SK-N-SH (cell line): ENCODE data around the gene LONRF2. TPM values are rescaled to one million over a fixed set of nuclear protein-coding genes. Genes with fewer than 3 reads are reported as not detected.

Experiments used
- CTCF ChIA-PET: fragments of 300-600, 350-600 bp; formaldehyde crosslinking; extraction: SDS; loops from one replicate; lab custom pipeline; 2021; lab: Yijun Ruan, JAX
- POLR2A ChIA-PET: fragments of 350-600 bp; sonication (Branson Sonifier 250); formaldehyde crosslinking; extraction: SDS; loops from one replicate; lab custom pipeline; 2020; ENCODE audit warnings: antibody characterized with exemption, inconsistent platforms; lab: Yijun Ruan, JAX
- DNase-seq: peaks from one replicate; pipeline ENCODE4 v3.0.0; 2012
- H2AFZ ChIP-seq: fragments of 200-600 bp; sonication (generic); 2 replicates; pipeline ENCODE4 v1.8.1; 2016; ENCODE audit warnings: antibody characterized with exemption, mild to moderate bottlenecking, low read depth
- H3F3A ChIP-seq: fragments of 200-600 bp; sonication (generic); replicated peaks from 2 replicates; pipeline ENCODE3; 2016; ENCODE audit warnings: antibody characterized with exemption, mild to moderate bottlenecking; ENCODE audit not compliant: insufficient read depth
- H3K27ac ChIP-seq, 2 experiments: fragments of 200-500 bp in 1 of 2; fragments of 200-600 bp in 1 of 2; sonication (Bioruptor generic) in 1 of 2; sonication (generic), shearing (Covaris generic) in 1 of 2; 2 replicates each; pipeline versions ENCODE4 v1.5.1 to v1.6.1; 2014 to 2016; ENCODE audit warnings: low read depth in 2 of 2, inconsistent platforms in 1 of 2, low read length in 1 of 2, mild to moderate bottlenecking in 1 of 2, mixed read lengths in 1 of 2
- H3K27me3 ChIP-seq: fragments of 200-600 bp; sonication (generic), shearing (Covaris generic); 2 replicates; pipeline ENCODE4 v1.6.1; 2016; ENCODE audit warnings: mixed run types; ENCODE audit not compliant: insufficient read depth
- H3K36me3 ChIP-seq, 2 experiments: fragments of 200-500 bp in 1 of 2; fragments of 200-600 bp in 1 of 2; sonication (Bioruptor generic) in 1 of 2; sonication (generic) in 1 of 2; replicated peaks in 1 of 2; 2 replicates each; pipeline versions ENCODE3 to v1.5.1; 2014 to 2016; ENCODE audit warnings: low read length in 1 of 2, mild to moderate bottlenecking in 1 of 2; ENCODE audit not compliant: insufficient read depth in 2 of 2, control insufficient read depth in 1 of 2
- H3K4me1 ChIP-seq, 2 experiments: fragments of 200-500 bp in 1 of 2; fragments of 200-600 bp in 1 of 2; sonication (Bioruptor generic) in 1 of 2; sonication (generic), shearing (Covaris generic) in 1 of 2; 2 replicates each; pipeline versions ENCODE4 v1.5.1 to v1.6.1; 2014 to 2016; ENCODE audit warnings: low read depth in 1 of 2, low read length in 1 of 2, mixed run types in 1 of 2; ENCODE audit not compliant: insufficient read depth in 2 of 2, control insufficient read depth in 1 of 2
- H3K4me2 ChIP-seq: fragments of 200-600 bp; sonication (generic), shearing (Covaris generic); 2 replicates; pipeline ENCODE4 v1.6.1; 2017; ENCODE audit warnings: mixed run types
- H3K4me3 ChIP-seq, 2 experiments: fragments of 200-500 bp in 1 of 2; fragments of 200-600 bp in 1 of 2; sonication (Bioruptor generic) in 1 of 2; sonication (generic), shearing (Covaris generic) in 1 of 2; 2 replicates each; pipeline versions ENCODE4 v1.5.1 to v1.8.1; 2014 to 2016; ENCODE audit warnings: low read depth in 2 of 2, inconsistent platforms in 1 of 2, low read length in 1 of 2, mild to moderate bottlenecking in 1 of 2, mixed read lengths in 1 of 2, moderate library complexity in 1 of 2
- H3K79me2 ChIP-seq: fragments of 200-600 bp; sonication (generic); 2 replicates; pipeline ENCODE4 v1.8.1; 2017; ENCODE audit warnings: mild to moderate bottlenecking; ENCODE audit not compliant: insufficient read depth
- H3K9ac ChIP-seq: fragments of 200-600 bp; sonication (generic); 2 replicates; pipeline ENCODE4 v1.6.1; 2017; ENCODE audit warnings: mixed run types
- H3K9me2 ChIP-seq: fragments of 200-600 bp; sonication (generic); 2 replicates; pipeline ENCODE4 v1.6.1; 2017; ENCODE audit warnings: mixed run types
- H3K9me3 ChIP-seq: fragments of 200-600 bp; sonication (generic); 2 replicates; pipeline ENCODE4 v1.6.1; 2017; ENCODE audit warnings: mixed run types, mild to moderate bottlenecking, moderate library complexity
- H4K20me1 ChIP-seq: fragments of 200-600 bp; sonication (generic); 2 replicates; pipeline ENCODE4 v1.6.1; 2017; ENCODE audit warnings: mild to moderate bottlenecking, mixed run types; ENCODE audit not compliant: insufficient read depth
- EP300 ChIP-seq, 2 experiments: IDR thresholded peaks; 2 replicates each; pipeline versions ENCODE4 v1.4.0 to v1.6.1; 2012; ENCODE audit warnings: borderline replicate concordance in 1 of 2, low read depth in 1 of 2, low read length in 1 of 2
- FOSL2 ChIP-seq: IDR thresholded peaks from 2 replicates; pipeline ENCODE4 v1.4.0; 2012; ENCODE audit warnings: low read depth, mild to moderate bottlenecking, moderate library complexity, borderline replicate concordance
- FOXJ3 ChIP-seq: sonication (generic); formaldehyde crosslinking; IDR thresholded peaks from 2 replicates; pipeline ENCODE4 v1.5.1; 2020; ENCODE audit warnings: mild to moderate bottlenecking, missing genetic modification reagents
- GABPA ChIP-seq: IDR thresholded peaks from 2 replicates; pipeline ENCODE4 v1.4.0; 2012; ENCODE audit warnings: low read depth, mild to moderate bottlenecking
- JUND ChIP-seq: IDR thresholded peaks from 2 replicates; pipeline ENCODE4 v1.4.0; 2012
- NFIC ChIP-seq: IDR thresholded peaks from 2 replicates; pipeline ENCODE4 v1.4.0; 2012; ENCODE audit warnings: borderline replicate concordance
- RAD21 ChIP-seq: IDR thresholded peaks from 2 replicates; pipeline ENCODE4 v1.6.1; 2012; ENCODE audit warnings: mild to moderate bottlenecking, low read length
- RXRA ChIP-seq: IDR thresholded peaks from 2 replicates; pipeline ENCODE4 v1.4.0; 2012; ENCODE audit warnings: low read depth, mild to moderate bottlenecking, borderline replicate concordance
- SIN3A ChIP-seq: IDR thresholded peaks from 2 replicates; pipeline ENCODE4 v1.6.1; 2012; ENCODE audit warnings: low read depth, mild to moderate bottlenecking, low read length, moderate library complexity, borderline replicate concordance
- SMC3 ChIP-seq: IDR thresholded peaks from 2 replicates; pipeline ENCODE4 v1.6.1; 2012; ENCODE audit warnings: low read depth, low read length, improper control_type of control experiment
- TAF1 ChIP-seq: IDR thresholded peaks from 2 replicates; pipeline ENCODE4 v1.6.1; 2012; ENCODE audit warnings: low read depth, mild to moderate bottlenecking, low read length, moderate library complexity, borderline replicate concordance
- TCF12 ChIP-seq: IDR thresholded peaks from 2 replicates; pipeline ENCODE4 v1.4.0; 2012
- YY1 ChIP-seq: IDR thresholded peaks from 2 replicates; pipeline ENCODE4 v1.4.0; 2012; ENCODE audit warnings: low read depth, mild to moderate bottlenecking
- ZBTB33 ChIP-seq: IDR thresholded peaks from 2 replicates; pipeline ENCODE4 v1.4.0; 2012; ENCODE audit warnings: low read depth, borderline replicate concordance
- WGBS: methylation state at CpG from one replicate; pipeline ENCODE4 v1.1.6; 2017; ENCODE audit warnings: low lambda C conversion rate; 5-methylcytosine and 5-hydroxymethylcytosine counted together
- polyA plus RNA-seq, 3 experiments: library from polyadenylated mRNA; depleted of rRNA; stranded (reverse); fragments of >200 nt; gene quantifications; 2 replicates each; pipeline ENCODE4 v1.2.3, GENCODE V29; 2012
- TF ChIP-seq, protein P1 (sequence below): IDR thresholded peaks from 2 replicates; pipeline ENCODE4 v1.4.0; 2012; ENCODE audit warnings: low read depth

LONRF2 gene
- polyA plus RNA-seq, 1 of the 3 experiments (the other 2 are of a cell fraction): 2.0 TPM

DNA sequence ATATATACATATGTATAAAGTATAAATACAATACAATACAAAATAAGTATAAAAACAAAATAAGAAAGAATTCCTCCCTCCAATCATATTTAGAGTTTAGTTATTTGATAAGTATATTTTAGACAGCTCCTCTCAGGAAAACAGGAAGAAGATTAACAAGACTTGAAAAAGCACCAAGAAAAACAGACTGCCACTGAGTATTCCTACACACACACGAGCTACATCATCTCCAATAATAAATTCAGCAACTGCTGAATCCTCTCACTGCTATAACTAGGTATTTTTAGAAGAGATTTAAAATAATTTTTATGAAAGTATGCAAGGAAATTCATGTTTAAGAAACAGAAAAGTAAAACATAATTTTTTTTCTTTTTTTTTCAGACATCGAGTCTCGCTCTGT lies 13.0 kb downstream of the LONRF2 start (continued):
- TF ChIP-seq ZBTB33: no peak
- TF ChIP-seq FOSL2: no peak
- TF ChIP-seq GABPA: no peak

- CTCF ChIA-PET: interaction anchor here (1.0 to 1.4 kb wide), 2 partner anchors 11 to 41 kb away, joined by 3 to 5 read pairs; no protein-coding TSS in a partner anchor
- H4K20me1 ChIP-seq: no peaks in the 10 kb centered on the region
- no peak for TF ChIP-seq FOXJ3
- TF ChIP-seq NFIC: no peak
- no peak for TF ChIP-seq EP300 (IDR thresholded peaks at IDR 0.05; ENCODE audit: borderline replicate concordance in 1 of 2, low read depth in 1 of 2, low read length in 1 of 2)
- no peak for TF ChIP-seq YY1
- no peak for TF ChIP-seq ZBTB33
- TF ChIP-seq FOSL2: no peak
- TF ChIP-seq RXRA: no peak
- TF ChIP-seq JUND: no peak
- TF ChIP-seq TCF12: no peak
- TF ChIP-seq RAD21: no peak
- no peak for TF ChIP-seq SMC3
- TF ChIP-seq, protein P1, sequence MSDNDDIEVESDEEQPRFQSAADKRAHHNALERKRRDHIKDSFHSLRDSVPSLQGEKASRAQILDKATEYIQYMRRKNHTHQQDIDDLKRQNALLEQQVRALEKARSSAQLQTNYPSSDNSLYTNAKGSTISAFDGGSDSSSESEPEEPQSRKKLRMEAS: no peak
- TF ChIP-seq TAF1: no peak
- TF ChIP-seq SIN3A: no peak
- TF ChIP-seq, all 33 proteins: peak for 0
Observed at GRCh38 chr2:100303744-100304143, 18.6 kb downstream of the LONRF2 start.

More at GRCh38 chr2:100303744-100304143, 18.6 kb downstream of the LONRF2 start:
- Histone ChIP-seq H3K27ac (no peak overlapping the region), H3K27me3 (no peaks in the 10 kb centered on the region), H3K4me1 (no peaks in the 10 kb centered on the region), H3K36me3 (peaks cover 0 to 12% of the 10 kb centered on the region in 2 experiments), H2AFZ (no peak overlapping the region), H3K79me2 (no peaks in the 10 kb centered on the region), H3K4me3 (no peak overlapping the region), H3K9me3 (no peaks in the 10 kb centered on the region), H3K9ac (no peak overlapping the region), H3K9me2 (no peaks in the 10 kb centered on the region), H3F3A (no peaks in the 10 kb centered on the region), H3K4me2 (no peak overlapping the region)
- WGBS: 87% methylated on average over 1 of the region's 1 CpG
- POLR2A ChIA-PET: interaction anchor here (0.5 kb wide), 1 partner anchor 33 kb away, joined by 4 read pairs; no protein-coding TSS in a partner anchor
- no peak for DNase-seq
